Gastrocnemius medialis (tissue), 4 donors: ENCODE data around the gene POMGNT1. TPM values are rescaled to one million over a fixed set of nuclear protein-coding genes. Genes with fewer than 3 reads are reported as not detected.

Experiments used
- ATAC-seq, 2 donors: fragments of 150-250 bp; one replicate each; pipeline ENCODE4 v1.9.1; 2016
- DNase-seq, 2 donors: peaks; one replicate each; pipeline ENCODE4 v3.0.0-alpha.2; 2019
- H3K27ac ChIP-seq, 4 donors: fragments of 200-600 bp; sonication (generic); 1 replicate in 1 of 4; 2 replicates in 3 of 4; pipeline ENCODE4 v1.5.1; 2016 to 2018; ENCODE audit warnings: mild to moderate bottlenecking in 2 of 4, moderate library complexity in 1 of 4
- H3K27me3 ChIP-seq, 3 donors: fragments of 200-600 bp; sonication (generic) in 2 of 3; 1 replicate in 1 of 3; 2 replicates in 2 of 3; pipeline versions ENCODE4 v1.5.1 to v1.6.0; 2016 to 2019; ENCODE audit warnings: mild to moderate bottlenecking in 1 of 3, moderate library complexity in 1 of 3
- H3K36me3 ChIP-seq, 2 donors: fragments of 200-600 bp; sonication (generic) in 1 of 2; one replicate each; pipeline ENCODE4 v1.5.1; 2017 to 2018
- H3K4me1 ChIP-seq, 2 donors: fragments of 200-600 bp; sonication (generic) in 1 of 2; one replicate each; pipeline ENCODE4 v1.5.1; 2016 to 2017; ENCODE audit warnings: mild to moderate bottlenecking in 2 of 2
- H3K4me3 ChIP-seq, 4 donors: fragments of 200-600 bp; sonication (generic) in 3 of 4; 1 replicate in 1 of 4; 2 replicates in 3 of 4; pipeline ENCODE4 v1.5.1; 2016 to 2019; ENCODE audit warnings: mild to moderate bottlenecking in 2 of 4
- H3K9me3 ChIP-seq, 3 donors: fragments of 200-600 bp; sonication (generic) in 2 of 3; 1 replicate in 1 of 3; 2 replicates in 2 of 3; pipeline ENCODE4 v1.5.1; 2016 to 2019
- POLR2A ChIP-seq, 2 donors: fragments of 450-650 bp; IDR thresholded peaks; one replicate each; pipeline ENCODE4 v1.6.1; 2017; ENCODE audit warnings: antibody characterized with exemption in 2 of 2, mild to moderate bottlenecking in 2 of 2, moderate library complexity in 2 of 2
- in situ Hi-C, 4 donors: fragments of 200-750 bp; cut with MboI; loops; one replicate each; pipeline versions ENCODE4 v1.15.0 to v1.8.0; 2017; ENCODE audit warnings: low sequenced_read_pairs in 4 of 4
- intact Hi-C: fragments of 100-400 bp; cut with DNase I; formaldehyde crosslinking; loops from one replicate; pipeline ENCODE4 v1.15.1; 2023; ENCODE audit warnings: low total_unique reads
- total RNA-seq, 4 donors: library from RNA; depleted of rRNA; stranded (reverse); fragments of >200 nt; gene quantifications; one replicate each; pipeline versions ENCODE4 v1.1.0 to v1.2.3, GENCODE V29; 2016
- TF ChIP-seq, protein P1 (sequence below), 5 experiments: fragments of 450-650 bp in 3 of 5; fragments of 200-600 bp in 2 of 5; sonication (generic) in 2 of 5; IDR thresholded peaks in 4 of 5; conservative IDR thresholded peaks in 1 of 5; 1 replicate in 4 of 5; 2 replicates in 1 of 5; pipeline ENCODE4 v1.5.1; 2016 to 2019; ENCODE audit warnings: antibody characterized with exemption in 5 of 5, mild to moderate bottlenecking in 3 of 5, moderate library complexity in 3 of 5

The POMGNT1 gene
- total RNA-seq, 4 donors from 2014 or later = 66.2 to 107 (median 92.2) TPM

GRCh38 chr1:46210561-46210960, 12.3 kb upstream of the POMGNT1 start:
- in situ Hi-C loops (no loop called here), intact Hi-C loops (no loop called here)
- ATAC-seq = no peak

GRCh38 chr1:46206399-46206798, 8.2 kb upstream of the POMGNT1 start:
- no peak overlapping the region for H3K4me3 ChIP-seq
- H3K9me3 ChIP-seq = no peaks in the 10 kb centered on the region
- TF ChIP-seq, protein P1, sequence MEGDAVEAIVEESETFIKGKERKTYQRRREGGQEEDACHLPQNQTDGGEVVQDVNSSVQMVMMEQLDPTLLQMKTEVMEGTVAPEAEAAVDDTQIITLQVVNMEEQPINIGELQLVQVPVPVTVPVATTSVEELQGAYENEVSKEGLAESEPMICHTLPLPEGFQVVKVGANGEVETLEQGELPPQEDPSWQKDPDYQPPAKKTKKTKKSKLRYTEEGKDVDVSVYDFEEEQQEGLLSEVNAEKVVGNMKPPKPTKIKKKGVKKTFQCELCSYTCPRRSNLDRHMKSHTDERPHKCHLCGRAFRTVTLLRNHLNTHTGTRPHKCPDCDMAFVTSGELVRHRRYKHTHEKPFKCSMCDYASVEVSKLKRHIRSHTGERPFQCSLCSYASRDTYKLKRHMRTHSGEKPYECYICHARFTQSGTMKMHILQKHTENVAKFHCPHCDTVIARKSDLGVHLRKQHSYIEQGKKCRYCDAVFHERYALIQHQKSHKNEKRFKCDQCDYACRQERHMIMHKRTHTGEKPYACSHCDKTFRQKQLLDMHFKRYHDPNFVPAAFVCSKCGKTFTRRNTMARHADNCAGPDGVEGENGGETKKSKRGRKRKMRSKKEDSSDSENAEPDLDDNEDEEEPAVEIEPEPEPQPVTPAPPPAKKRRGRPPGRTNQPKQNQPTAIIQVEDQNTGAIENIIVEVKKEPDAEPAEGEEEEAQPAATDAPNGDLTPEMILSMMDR (IDR thresholded peaks at IDR 0.05 in 4 of 5, conservative IDR thresholded peaks at IDR 0.05 in 1 of 5) = no peak
- TF ChIP-seq POLR2A (IDR thresholded peaks at IDR 0.05) = no peak
- intact Hi-C loops = no loop called here
- ATAC-seq (no peak), DNase-seq (no peak)
- no peaks in the 10 kb centered on the region for H3K36me3 ChIP-seq
- no peaks in the 10 kb centered on the region for H3K27me3 ChIP-seq
- H3K4me1 ChIP-seq = peaks cover 3 to 25% of the 10 kb centered on the region in 2 donors
- in situ Hi-C loops = no loop called here
- H3K27ac ChIP-seq = no peak overlapping the region

More at GRCh38 chr1:46210561-46210960, 12.3 kb upstream of the POMGNT1 start:
- no peak overlapping the region for H3K27ac ChIP-seq
- no peaks in the 10 kb centered on the region for H3K27me3 ChIP-seq
- no peaks in the 10 kb centered on the region for H3K4me1 ChIP-seq
- TF ChIP-seq POLR2A (IDR thresholded peaks at IDR 0.05) = no peak
- TF ChIP-seq, protein P1 (IDR thresholded peaks at IDR 0.05 in 4 of 5, conservative IDR thresholded peaks at IDR 0.05 in 1 of 5) = no peak
- no peaks in the 10 kb centered on the region for H3K36me3 ChIP-seq
- no peak for DNase-seq
- H3K4me3 ChIP-seq = no peak overlapping the region
- no peaks in the 10 kb centered on the region for H3K9me3 ChIP-seq

GRCh38 chr1:46205791-46206190, 7.6 kb upstream of the POMGNT1 start:
- Histone ChIP-seq H3K9me3 (no peaks in the 10 kb centered on the region), H3K4me3 (no peak overlapping the region), H3K4me1 (peaks cover 3 to 25% of the 10 kb centered on the region in 2 donors), H3K36me3 (no peaks in the 10 kb centered on the region), H3K27ac (no peak overlapping the region), H3K27me3 (no peaks in the 10 kb centered on the region)
- no peak for ATAC-seq
- intact Hi-C loops = no loop called here
- in situ Hi-C loops = no loop called here
- TF ChIP-seq POLR2A (IDR thresholded peaks at IDR 0.05) = no peak
- TF ChIP-seq, protein P1 (IDR thresholded peaks at IDR 0.05 in 4 of 5, conservative IDR thresholded peaks at IDR 0.05 in 1 of 5) = no peak
- no peak for DNase-seq

DNA sequence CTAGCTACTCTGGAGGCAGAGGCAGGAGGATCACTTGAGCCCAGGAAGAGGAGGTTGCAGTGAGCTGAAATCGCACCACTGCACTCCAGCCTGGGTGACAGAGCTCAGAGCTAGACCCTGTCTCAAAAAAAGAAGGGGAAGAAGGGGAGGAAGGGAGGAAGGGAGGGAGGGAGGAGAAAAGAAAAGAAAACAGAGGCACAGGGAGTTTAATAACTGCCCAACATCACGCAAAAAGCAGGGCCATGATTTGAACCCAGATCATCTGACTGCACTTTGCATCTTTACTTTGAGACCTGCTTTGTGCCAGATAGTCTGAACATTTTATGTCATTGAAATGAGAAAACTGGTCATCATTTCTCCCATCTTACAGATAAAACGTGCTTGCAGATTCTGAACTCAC, 6.9 kb upstream of the POMGNT1 start:
- DNase-seq (no peak), ATAC-seq (no peak)
- Histone ChIP-seq H3K27ac (peak overlapping the region in 1 of 4 donors; percentile 77), H3K9me3 (no peaks in the 10 kb centered on the region), H3K27me3 (no peaks in the 10 kb centered on the region), H3K4me1 (peaks cover 3 to 25% of the 10 kb centered on the region in 2 donors), H3K4me3 (no peak overlapping the region), H3K36me3 (no peaks in the 10 kb centered on the region)
- intact Hi-C loops = no loop called here
- TF ChIP-seq, protein P1 (IDR thresholded peaks at IDR 0.05 in 4 of 5, conservative IDR thresholded peaks at IDR 0.05 in 1 of 5) = no peak
- TF ChIP-seq POLR2A (IDR thresholded peaks at IDR 0.05) = no peak
- in situ Hi-C loops = no loop called here

DNA sequence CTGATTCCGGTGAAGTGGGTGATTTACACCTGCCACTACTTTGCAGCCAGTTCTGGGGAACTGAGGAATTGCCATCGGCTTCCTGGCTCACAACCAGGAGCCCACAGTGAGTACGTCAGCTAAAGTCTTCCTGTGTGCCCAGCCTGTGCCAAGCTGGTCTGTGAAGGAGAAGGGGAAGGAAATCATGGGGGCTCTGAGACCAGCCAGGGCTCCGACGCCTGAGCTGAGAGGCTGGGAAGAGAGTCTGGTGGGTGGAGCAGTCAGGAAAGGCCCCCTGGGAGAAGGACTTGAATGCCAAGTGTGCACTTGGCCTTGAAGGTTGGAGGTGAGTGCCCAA, 6.1 kb upstream of the POMGNT1 start:
- TF ChIP-seq POLR2A (IDR thresholded peaks at IDR 0.05) = no peak
- TF ChIP-seq, protein P1 (IDR thresholded peaks at IDR 0.05 in 4 of 5, conservative IDR thresholded peaks at IDR 0.05 in 1 of 5) = no peak
- H3K27me3 ChIP-seq = no peaks in the 10 kb centered on the region
- intact Hi-C loops (no loop called here), in situ Hi-C loops (no loop called here)
- H3K27ac ChIP-seq = peak overlapping the region; percentile 63 to 77 (median 71)
- H3K9me3 ChIP-seq = no peaks in the 10 kb centered on the region
- H3K4me3 ChIP-seq = peak overlapping the region; percentile 53 to 88 (median 70)
- no peak for ATAC-seq
- peaks cover 5 to 27% of the 10 kb centered on the region in 2 donors for H3K4me1 ChIP-seq
- H3K36me3 ChIP-seq = no peaks in the 10 kb centered on the region
- no peak for DNase-seq
